OCI-M2 (cell line): ENCODE data around the gene CRYZ.
"Not testable (repeated sequence)": the region's sequence is repeated elsewhere in the genome, so short reads cannot be mapped to it uniquely, and the experiment has no call there.

Source experiments
- DNase-seq: peaks from one replicate; lab custom pipeline; 2025; ENCODE audit not compliant: unreplicated experiment; lab: John Stamatoyannopoulos, UW

Gene CRYZ

DNA sequence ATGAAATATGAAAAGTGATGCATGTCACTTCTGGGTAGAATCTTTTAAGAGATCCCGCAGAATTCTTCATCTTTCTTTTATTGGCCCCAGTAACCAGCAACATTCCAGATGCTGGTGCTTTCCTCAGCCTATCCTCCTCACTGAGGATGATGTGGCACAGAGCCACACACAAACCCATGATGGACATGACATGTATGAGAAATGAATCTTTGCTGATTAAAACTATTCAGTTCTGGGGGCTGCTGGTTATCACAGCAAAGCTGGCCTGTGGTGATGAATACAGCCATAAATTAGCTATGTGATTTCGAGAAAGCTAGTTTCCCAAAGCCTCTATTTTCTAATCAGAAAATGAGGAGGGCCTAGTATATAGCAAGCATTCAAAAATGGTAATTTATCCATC is 51.0 kb downstream of the CRYZ start:
- no peak for DNase-seq

GRCh38 chr1:74681449-74681848 is 51.4 kb downstream of the CRYZ start:
- DNase-seq, result no peak

DNA sequence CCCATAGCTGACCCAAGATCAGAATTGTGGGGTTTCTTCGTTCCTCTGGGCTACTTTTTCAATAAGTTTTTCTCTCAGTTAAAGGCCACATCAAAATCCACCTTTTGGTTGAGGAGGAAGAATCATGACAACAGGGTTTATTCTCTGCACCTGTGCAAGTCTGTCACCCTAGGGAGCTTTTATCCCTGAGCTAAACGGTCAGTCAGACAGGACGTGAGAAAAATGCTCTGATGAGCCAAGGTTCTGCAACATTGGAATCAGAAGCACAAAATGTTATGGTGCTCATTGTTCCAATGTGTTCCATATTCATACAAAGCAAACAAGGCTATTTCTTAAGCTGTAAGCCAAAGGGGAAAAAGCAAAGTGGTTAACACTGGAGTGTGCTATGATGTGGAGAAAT is 51.8 kb downstream of the CRYZ start:
- DNase-seq, result no peak

DNA sequence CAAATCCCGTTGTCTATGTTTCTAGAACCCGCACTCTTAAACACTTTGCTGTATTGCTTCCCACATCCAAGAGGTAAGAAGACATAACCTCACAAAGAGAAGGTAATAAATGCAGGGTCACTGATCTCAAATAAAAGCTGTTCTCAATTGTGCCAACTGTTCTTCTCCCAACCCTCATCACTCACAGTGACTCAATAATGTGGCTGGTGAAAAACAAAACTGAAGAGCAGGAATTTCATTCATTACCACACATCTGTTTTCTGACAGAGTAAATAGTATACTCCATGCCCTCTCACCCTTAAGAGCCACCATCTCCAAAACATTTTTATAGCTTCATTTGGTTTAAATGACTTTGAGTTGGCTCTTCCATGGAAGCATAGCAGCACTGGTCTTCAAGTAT is 53.0 kb downstream of the CRYZ start:
- no peak for DNase-seq

DNA sequence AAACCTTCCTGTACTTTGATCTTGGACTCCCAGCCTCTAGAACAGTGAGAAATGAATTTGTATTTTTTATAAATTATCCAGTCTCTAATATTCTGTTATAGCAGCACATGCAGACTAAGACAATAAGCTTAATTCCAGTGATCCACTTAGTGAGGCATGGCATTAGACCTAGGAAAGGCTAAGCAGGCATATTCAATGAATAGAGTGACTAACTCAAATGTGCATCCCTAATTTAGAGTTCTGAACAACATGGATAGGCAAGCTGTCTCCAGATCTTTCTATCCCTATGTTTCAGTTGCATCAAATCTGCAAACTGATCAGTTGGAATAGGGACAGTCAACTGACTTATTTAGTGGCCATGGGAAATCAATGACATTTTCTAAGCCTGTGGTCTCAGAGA is 54.9 kb downstream of the CRYZ start:
- no peak for DNase-seq

DNA sequence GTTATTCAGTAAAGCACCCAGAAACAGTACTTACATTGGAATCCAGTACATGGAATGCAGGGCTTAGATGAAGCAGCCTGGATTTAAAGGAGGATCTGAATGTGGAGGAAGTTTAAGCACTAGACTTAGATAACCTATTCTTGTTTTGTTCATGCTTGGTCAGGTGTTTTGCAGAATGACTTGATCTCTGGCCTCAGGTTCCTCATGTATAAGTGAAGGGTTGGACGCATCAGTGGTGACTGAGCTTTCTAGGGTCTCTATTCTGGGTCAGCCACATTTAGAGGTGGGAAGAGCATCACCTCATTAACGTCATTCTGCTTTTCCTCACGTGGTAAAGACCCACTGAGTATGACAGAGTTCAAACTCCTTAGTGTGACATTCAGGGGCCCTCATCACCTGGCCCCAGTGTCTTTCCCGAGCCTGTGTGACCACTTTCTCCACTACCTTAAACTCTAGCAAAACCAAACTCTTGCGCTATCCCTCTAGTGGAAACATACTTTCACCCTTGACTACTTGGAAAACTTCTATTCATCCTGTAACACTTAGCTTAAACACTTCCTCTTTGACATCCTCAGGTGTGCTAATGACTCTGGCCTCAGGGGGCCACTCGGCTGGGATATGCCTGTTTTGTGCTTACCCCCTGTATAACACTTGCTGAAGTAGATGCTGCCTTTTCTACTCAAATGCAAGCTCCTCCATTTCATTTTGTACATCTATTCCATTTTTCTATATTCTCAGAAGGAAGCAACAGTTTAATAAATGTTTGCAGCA is 58.4 kb downstream of the CRYZ start:
- DNase-seq, result no peak

GRCh38 chr1:74673351-74674111 is 59.3 kb downstream of the CRYZ start, which contains the start of gene ERICH3:
TSS of gene ERICH3 (minus strand) at chr1:74673792. CDS start at chr1:74673519, 273 bp downstream.
- DNase-seq, result no peak

- DNase-seq, result not testable (repeated sequence)
Observed at GRCh38 chr1:74670866-74671265, 62.0 kb downstream of the CRYZ start.
